Prostate gland (tissue), 2 donors: Measurements from ENCODE around the gene VWF. TPM values are rescaled to one million over a fixed set of nuclear protein-coding genes. Genes with fewer than 3 reads are reported as not detected.
"Not testable (repeated sequence)": the region's sequence is repeated elsewhere in the genome, so short reads cannot be mapped to it uniquely, and the experiment has no call there.

Experiments used
- DNase-seq: peaks from one replicate; pipeline ENCODE4 v3.0.0-alpha.2; 2019; ENCODE audit warnings: low spot score
- H3K27ac ChIP-seq, 2 donors: fragments of 200-600 bp; sonication (generic); 2 replicates each; pipeline ENCODE4 v1.5.1; 2017 to 2019
- H3K27me3 ChIP-seq: fragments of 200-600 bp; sonication (generic); replicated peaks from 2 replicates; pipeline ENCODE4 v1.5.1; 2019; ENCODE audit not compliant: insufficient read depth
- H3K36me3 ChIP-seq, 2 donors: fragments of 200-600 bp; sonication (generic); 1 replicate in 1 of 2; 2 replicates in 1 of 2; pipeline versions ENCODE4 v1.5.1 to v1.8.1; 2017 to 2019
- H3K4me1 ChIP-seq: fragments of 200-600 bp; sonication (generic); replicated peaks from 2 replicates; pipeline ENCODE4 v1.5.1; 2019
- H3K4me3 ChIP-seq, 2 donors: fragments of 200-600 bp; sonication (generic); 2 replicates each; pipeline ENCODE4 v1.5.1; 2017 to 2019
- H3K9me3 ChIP-seq: fragments of 200-600 bp; sonication (generic); 2 replicates; pipeline ENCODE4 v1.5.1; 2017
- CTCF ChIP-seq, 4 experiments: fragments of 200-600 bp in 2 of 4; fragments of 450-650 bp in 2 of 4; sonication (generic) in 2 of 4; IDR thresholded peaks; 1 replicate in 3 of 4; 2 replicates in 1 of 4; pipeline ENCODE4 v1.5.1; 2016 to 2019; ENCODE audit warnings: antibody characterized with exemption in 4 of 4, mild to moderate bottlenecking in 2 of 4, moderate library complexity in 2 of 4
- POLR2A ChIP-seq: fragments of 450-650 bp; IDR thresholded peaks from one replicate; pipeline ENCODE4 v1.6.1; 2016; ENCODE audit warnings: antibody characterized with exemption, mild to moderate bottlenecking
- POLR2AphosphoS5 ChIP-seq: sonication (generic); formaldehyde crosslinking; IDR thresholded peaks from one replicate; pipeline ENCODE4 v1.6.1; 2017; ENCODE audit warnings: antibody characterized with exemption
- WGBS: methylation state at CpG from one replicate; pipeline ENCODE4 v1.1.5; 2018; 5-methylcytosine and 5-hydroxymethylcytosine counted together
- intact Hi-C: fragments of 100-400 bp; cut with DNase I; formaldehyde crosslinking; loops from one replicate; pipeline ENCODE4 v1.14.2; 2022
- total RNA-seq, 2 donors: library from RNA; depleted of rRNA; stranded (reverse); fragments of >200 nt; gene quantifications; one replicate each; pipeline ENCODE4 v1.1.0, GENCODE V29; 2016

The VWF gene
- total RNA-seq, 2 donors from 2014 or later, result 55.0 to 193 TPM

GRCh38 chr12:6157482-6157881 lies 33.0 kb upstream of the VWF start:
- no peaks in the 10 kb centered on the region for H3K4me1 ChIP-seq
- no peak overlapping the region for H3K27ac ChIP-seq
- H3K4me3 ChIP-seq, result no peak overlapping the region
- 88% methylated on average over 4 of the region's 4 CpGs for WGBS
- DNase-seq, result no peak
- TF ChIP-seq POLR2AphosphoS5 (no peak), CTCF (IDR thresholded peaks at IDR 0.05) (no peak), POLR2A (no peak)
- intact Hi-C loops, result no loop called here
- no peaks in the 10 kb centered on the region for H3K27me3 ChIP-seq
- no peaks in the 10 kb centered on the region for H3K36me3 ChIP-seq
- H3K9me3 ChIP-seq, result no peaks in the 10 kb centered on the region

- no peak overlapping the region for H3K27ac ChIP-seq
- TF ChIP-seq POLR2AphosphoS5 (no peak), CTCF (IDR thresholded peaks at IDR 0.05) (no peak), POLR2A (no peak)
- H3K27me3 ChIP-seq, result no peaks in the 10 kb centered on the region
- H3K4me3 ChIP-seq, result no peak overlapping the region
- intact Hi-C loops, result no loop called here
- H3K36me3 ChIP-seq, result no peaks in the 10 kb centered on the region
- WGBS, result 40% methylated on average over 15 of the region's 15 CpGs
- no peak for DNase-seq
- H3K4me1 ChIP-seq, result no peaks in the 10 kb centered on the region
- H3K9me3 ChIP-seq, result no peaks in the 10 kb centered on the region
Observed at GRCh38 chr12:6154730-6155459, 30.4 kb upstream of the VWF start.

GRCh38 chr12:6148722-6149121 lies 24.3 kb upstream of the VWF start:
- H3K27me3 ChIP-seq, DNase-seq, H3K27ac ChIP-seq, H3K4me3 ChIP-seq, H3K9me3 ChIP-seq, intact Hi-C loops, H3K4me1 ChIP-seq, H3K36me3 ChIP-seq: not testable (repeated sequence)
- 97% methylated on average over 15 of the region's 15 CpGs for WGBS

GRCh38 chr12:6148061-6148460 lies 23.6 kb upstream of the VWF start:
- intact Hi-C loops, result no loop called here
- TF ChIP-seq POLR2A, result no peak
- TF ChIP-seq POLR2AphosphoS5, result no peak
- no peak for TF ChIP-seq CTCF (IDR thresholded peaks at IDR 0.05)

GRCh38 chr12:6146951-6147350 lies 22.5 kb upstream of the VWF start:
- no peaks in the 10 kb centered on the region for H3K36me3 ChIP-seq
- no peak overlapping the region for H3K27ac ChIP-seq
- TF ChIP-seq POLR2AphosphoS5, result peak; percentile 36
- no peak for TF ChIP-seq POLR2A
- no peak for TF ChIP-seq CTCF (IDR thresholded peaks at IDR 0.05)
- no peak for DNase-seq
- no peaks in the 10 kb centered on the region for H3K9me3 ChIP-seq
- intact Hi-C loops, result no loop called here
- H3K4me1 ChIP-seq, result no peaks in the 10 kb centered on the region
- H3K27me3 ChIP-seq, result no peaks in the 10 kb centered on the region
- WGBS, result 48% methylated on average over 5 of the region's 5 CpGs
- no peak overlapping the region for H3K4me3 ChIP-seq

More at GRCh38 chr12:6148061-6148460, 23.6 kb upstream of the VWF start:
- no peak overlapping the region for H3K4me3 ChIP-seq
- no peak for DNase-seq
- no peak overlapping the region for H3K27ac ChIP-seq
- no peaks in the 10 kb centered on the region for H3K9me3 ChIP-seq
- no peaks in the 10 kb centered on the region for H3K27me3 ChIP-seq
- 84% methylated on average over 2 of the region's 2 CpGs for WGBS
- no peaks in the 10 kb centered on the region for H3K36me3 ChIP-seq
- no peaks in the 10 kb centered on the region for H3K4me1 ChIP-seq
